Dermis blood vessel endothelial cell (primary cell): ENCODE results near the gene WEE2. TPM values are rescaled to one million over a fixed set of nuclear protein-coding genes. Genes with fewer than 3 reads are reported as not detected.
A peak's percentile ranks its signal among the peaks of the same experiment; 100 is the strongest.
"Not testable (repeated sequence)": the region's sequence is repeated elsewhere in the genome, so short reads cannot be mapped to it uniquely, and the experiment has no call there.

Source experiments
- DNase-seq: peaks from one replicate; pipeline ENCODE4 v3.0.0; 2010
- total RNA-seq: library from RNA; depleted of rRNA; stranded (reverse); fragments of >200 nt; gene quantifications from 2 replicates; pipeline ENCODE4 v1.2.3, GENCODE V29; 2014

The WEE2 gene
- total RNA-seq: not detected in 2 replicates

GRCh38 chr7:141708351-141708750 lies at the start of gene WEE2:
WEE2 (plus strand) TSS chr7:141708353; CDS start chr7:141708759, 406 bp downstream.
- no peak for DNase-seq

- DNase-seq: no peak
These were observed 48.7 kb upstream of the WEE2 start for GRCh38 chr7:141659501-141659900.

- DNase-seq: peak; percentile 72
These were observed 47.9 kb upstream of the WEE2 start for GRCh38 chr7:141660259-141660658.

GRCh38 chr7:141663081-141663849 lies 44.9 kb upstream of the WEE2 start:
- peak; percentile 67 for DNase-seq

GRCh38 chr7:141664450-141664849 lies 43.7 kb upstream of the WEE2 start:
- no peak for DNase-seq

- no peak for DNase-seq
These were observed 42.7 kb upstream of the WEE2 start for GRCh38 chr7:141665208-141666035.

GRCh38 chr7:141666071-141666470 lies 42.1 kb upstream of the WEE2 start:
- no peak for DNase-seq

GRCh38 chr7:141668853-141669252 lies 39.3 kb upstream of the WEE2 start:
- DNase-seq: no peak

- no peak for DNase-seq
These were observed 36.3 kb upstream of the WEE2 start for GRCh38 chr7:141671705-141672496.

- peak; percentile 24 for DNase-seq
These were observed 34.8 kb upstream of the WEE2 start for GRCh38 chr7:141673346-141673745.

GRCh38 chr7:141674171-141674671 lies 33.9 kb upstream of the WEE2 start:
- peak; percentile 97 for DNase-seq

- peak; percentile 86 for DNase-seq
These were observed 33.5 kb upstream of the WEE2 start for GRCh38 chr7:141674702-141675101.

GRCh38 chr7:141675436-141676215 lies 32.5 kb upstream of the WEE2 start:
- DNase-seq: peak; percentile 40

- DNase-seq: no peak
These were observed 31.5 kb upstream of the WEE2 start for GRCh38 chr7:141676618-141677017.

- DNase-seq: no peak
These were observed 29.1 kb upstream of the WEE2 start for GRCh38 chr7:141679014-141679413.

GRCh38 chr7:141685285-141686023 lies 22.7 kb upstream of the WEE2 start:
- no peak for DNase-seq

GRCh38 chr7:141686074-141686473 lies 22.1 kb upstream of the WEE2 start:
- no peak for DNase-seq

GRCh38 chr7:141686670-141687069 lies 21.5 kb upstream of the WEE2 start:
- DNase-seq: peak; percentile 11

GRCh38 chr7:141688043-141688442 lies 20.1 kb upstream of the WEE2 start:
- DNase-seq: no peak

- not testable (repeated sequence) for DNase-seq
These were observed 18.9 kb upstream of the WEE2 start for GRCh38 chr7:141689072-141689825.
